SK-N-SH treated with all-trans-retinoic acid at 6 μM for 48 hours (cell line): Measurements from ENCODE around the gene WWTR1.

Experiments
- ATAC-seq: fragments of 200-7000 bp; cut with Tn5 transposase; 3 replicates; pipeline ENCODE4 v1.9.1; 2020; ENCODE audit warnings: mild to moderate bottlenecking, moderate library complexity
- ARNTL ChIP-seq: fragments of 450-650 bp; formaldehyde crosslinking; IDR thresholded peaks from 2 replicates; pipeline ENCODE4 v1.5.0; 2020; ENCODE audit warnings: low read depth, mild to moderate bottlenecking, moderate library complexity, borderline replicate concordance
- BACH2 ChIP-seq: fragments of 250-450 bp; sonication (Bioruptor Pico); IDR thresholded peaks from 2 replicates; pipeline ENCODE4 v1.9.0; 2021; ENCODE audit warnings: mild to moderate bottlenecking, borderline replicate concordance
- CSDC2 ChIP-seq: fragments of 250-450 bp; sonication (Bioruptor Pico); IDR thresholded peaks from 2 replicates; pipeline ENCODE4 v1.5.0; 2020; ENCODE audit warnings: mild to moderate bottlenecking, moderate library complexity
- CSRNP3 ChIP-seq: fragments of 250-450 bp; sonication (Bioruptor Pico); IDR thresholded peaks from 2 replicates; pipeline ENCODE4 v1.5.1; 2021; ENCODE audit warnings: mild to moderate bottlenecking, moderate library complexity
- ESRRG ChIP-seq: fragments of 250-450 bp; sonication (Bioruptor Pico); IDR thresholded peaks from 2 replicates; pipeline ENCODE4 v1.6.1; 2021; ENCODE audit warnings: mild to moderate bottlenecking
- ISL1 ChIP-seq: fragments of 250-450 bp; sonication (Bioruptor Pico); IDR thresholded peaks from 2 replicates; pipeline ENCODE4 v2.1.2; 2022; ENCODE audit warnings: mild to moderate bottlenecking, moderate library complexity
- OSR1 ChIP-seq: fragments of 250-450 bp; sonication (Bioruptor Pico); IDR thresholded peaks from 2 replicates; pipeline ENCODE4 v1.8.0; 2022; ENCODE audit warnings: moderate library complexity, mild to moderate bottlenecking, inconsistent platforms
- PPARA ChIP-seq: fragments of 250-450 bp; sonication (Bioruptor Pico); IDR thresholded peaks from 2 replicates; pipeline ENCODE4 v1.5.0; 2020; ENCODE audit warnings: mild to moderate bottlenecking, borderline replicate concordance
- RARB ChIP-seq: fragments of 250-450 bp; sonication (Bioruptor Pico); IDR thresholded peaks from 2 replicates; pipeline ENCODE4 v1.8.0; 2021; ENCODE audit warnings: mild to moderate bottlenecking, moderate library complexity
- SNAI2 ChIP-seq: fragments of 250-450 bp; sonication (Bioruptor Pico); IDR thresholded peaks from 2 replicates; pipeline ENCODE4 v1.5.0; 2020; ENCODE audit warnings: mild to moderate bottlenecking, moderate library complexity
- TCF4 ChIP-seq: fragments of 250-450 bp; sonication (Bioruptor Pico); IDR thresholded peaks from 2 replicates; pipeline ENCODE4 v1.8.0; 2021; ENCODE audit warnings: mild to moderate bottlenecking, moderate library complexity, borderline replicate concordance
- TOX ChIP-seq: fragments of 250-450 bp; sonication (Bioruptor Pico); IDR thresholded peaks from 2 replicates; pipeline ENCODE4 v1.8.0; 2021; ENCODE audit warnings: mild to moderate bottlenecking, moderate library complexity, borderline replicate concordance
- TSHZ2 ChIP-seq: fragments of 250-450 bp; sonication (Bioruptor Pico); IDR thresholded peaks from 2 replicates; pipeline ENCODE4 v1.5.0; 2020; ENCODE audit warnings: mild to moderate bottlenecking, moderate library complexity
- ZC3H10 ChIP-seq: fragments of 250-450 bp; sonication (Bioruptor Pico); IDR thresholded peaks from 2 replicates; pipeline ENCODE4 v1.5.1; 2021; ENCODE audit warnings: mild to moderate bottlenecking, moderate library complexity
- ZFP3 ChIP-seq: fragments of 250-450 bp; sonication (Bioruptor Pico); IDR thresholded peaks from 2 replicates; pipeline ENCODE4 v1.5.0; 2020; ENCODE audit warnings: mild to moderate bottlenecking, moderate library complexity
- ZFP30 ChIP-seq: fragments of 450-650 bp; formaldehyde crosslinking; IDR thresholded peaks from 2 replicates; pipeline ENCODE4 v1.5.0; 2022; ENCODE audit warnings: mild to moderate bottlenecking, moderate library complexity
- ZNF565 ChIP-seq: fragments of 450-650 bp; formaldehyde crosslinking; conservative IDR thresholded peaks from 2 replicates; pipeline ENCODE4 v1.5.0; 2020; ENCODE audit warnings: low read depth, mild to moderate bottlenecking, moderate library complexity
- ZNF70 ChIP-seq: fragments of 450-650 bp; formaldehyde crosslinking; IDR thresholded peaks from 2 replicates; pipeline ENCODE4 v1.5.0; 2020; ENCODE audit warnings: mild to moderate bottlenecking, moderate library complexity
- ZNF8 ChIP-seq: fragments of 450-650 bp; formaldehyde crosslinking; IDR thresholded peaks from 2 replicates; pipeline ENCODE4 v1.5.0; 2020; ENCODE audit warnings: mild to moderate bottlenecking, moderate library complexity
- TF ChIP-seq, protein P1 (sequence below): fragments of 250-450 bp; sonication (Bioruptor Pico); IDR thresholded peaks from 2 replicates; pipeline ENCODE4 v1.5.1; 2020; ENCODE audit warnings: low read depth, mild to moderate bottlenecking, moderate library complexity
- TF ChIP-seq, protein P2 (sequence below): fragments of 250-450 bp; sonication (Bioruptor Pico); IDR thresholded peaks from 2 replicates; pipeline ENCODE4 v1.8.0; 2021; ENCODE audit warnings: low read depth, mild to moderate bottlenecking, moderate library complexity, borderline replicate concordance

WWTR1 gene

GRCh38 chr3:149516920-149517319 is 140.9 kb downstream of the WWTR1 start:
- TF ChIP-seq RARB (CRISPR knock-in tag) (no peak), ARNTL (no peak), ZNF70 (CRISPR knock-in tag) (no peak), ZC3H10 (CRISPR knock-in tag) (no peak), CSDC2 (CRISPR knock-in tag) (no peak), ISL1 (CRISPR knock-in tag) (no peak), ZNF565 (CRISPR knock-in tag) (no peak), ZNF8 (CRISPR knock-in tag) (no peak), PPARA (CRISPR knock-in tag) (no peak), TSHZ2 (no peak), TOX (CRISPR knock-in tag) (no peak)
- TF ChIP-seq, protein P1, sequence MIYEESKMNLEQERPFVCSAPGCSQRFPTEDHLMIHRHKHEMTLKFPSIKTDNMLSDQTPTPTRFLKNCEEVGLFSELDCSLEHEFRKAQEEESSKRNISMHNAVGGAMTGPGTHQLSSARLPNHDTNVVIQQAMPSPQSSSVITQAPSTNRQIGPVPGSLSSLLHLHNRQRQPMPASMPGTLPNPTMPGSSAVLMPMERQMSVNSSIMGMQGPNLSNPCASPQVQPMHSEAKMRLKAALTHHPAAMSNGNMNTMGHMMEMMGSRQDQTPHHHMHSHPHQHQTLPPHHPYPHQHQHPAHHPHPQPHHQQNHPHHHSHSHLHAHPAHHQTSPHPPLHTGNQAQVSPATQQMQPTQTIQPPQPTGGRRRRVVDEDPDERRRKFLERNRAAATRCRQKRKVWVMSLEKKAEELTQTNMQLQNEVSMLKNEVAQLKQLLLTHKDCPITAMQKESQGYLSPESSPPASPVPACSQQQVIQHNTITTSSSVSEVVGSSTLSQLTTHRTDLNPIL, result no peak
- ATAC-seq, result no peak

DNA sequence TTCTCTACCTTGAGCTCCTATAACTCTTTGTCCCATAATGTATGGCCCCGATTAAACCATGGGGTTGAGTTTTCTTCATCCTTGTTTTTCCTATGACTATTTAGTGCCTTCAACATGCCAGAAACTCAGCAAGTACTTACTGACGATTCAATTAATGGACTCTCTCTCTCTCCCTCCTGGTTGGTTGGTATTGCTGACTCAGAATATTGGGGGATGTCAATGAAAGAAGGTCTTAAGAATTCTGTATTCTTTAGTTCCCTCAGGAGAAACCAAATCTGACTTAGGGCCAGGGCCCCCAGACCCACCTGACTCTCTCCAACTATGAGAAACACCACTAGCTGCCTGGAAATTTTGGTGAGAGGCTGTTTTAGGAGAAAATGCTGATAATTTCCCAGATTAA is 142.6 kb downstream of the WWTR1 start:
- no peak for TF ChIP-seq PPARA (CRISPR knock-in tag)
- no peak for TF ChIP-seq ESRRG
- TF ChIP-seq TCF4 (CRISPR knock-in tag), result no peak
- TF ChIP-seq, protein P2, sequence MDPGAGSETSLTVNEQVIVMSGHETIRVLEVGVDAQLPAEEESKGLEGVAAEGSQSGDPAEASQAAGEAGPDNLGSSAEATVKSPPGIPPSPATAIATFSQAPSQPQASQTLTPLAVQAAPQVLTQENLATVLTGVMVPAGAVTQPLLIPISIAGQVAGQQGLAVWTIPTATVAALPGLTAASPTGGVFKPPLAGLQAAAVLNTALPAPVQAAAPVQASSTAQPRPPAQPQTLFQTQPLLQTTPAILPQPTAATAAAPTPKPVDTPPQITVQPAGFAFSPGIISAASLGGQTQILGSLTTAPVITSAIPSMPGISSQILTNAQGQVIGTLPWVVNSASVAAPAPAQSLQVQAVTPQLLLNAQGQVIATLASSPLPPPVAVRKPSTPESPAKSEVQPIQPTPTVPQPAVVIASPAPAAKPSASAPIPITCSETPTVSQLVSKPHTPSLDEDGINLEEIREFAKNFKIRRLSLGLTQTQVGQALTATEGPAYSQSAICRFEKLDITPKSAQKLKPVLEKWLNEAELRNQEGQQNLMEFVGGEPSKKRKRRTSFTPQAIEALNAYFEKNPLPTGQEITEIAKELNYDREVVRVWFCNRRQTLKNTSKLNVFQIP (CRISPR knock-in tag), result no peak
- TF ChIP-seq OSR1, result no peak
- TF ChIP-seq SNAI2 (CRISPR knock-in tag), result no peak
- no peak for TF ChIP-seq CSDC2 (CRISPR knock-in tag)
- no peak for TF ChIP-seq ZFP30
- no peak for TF ChIP-seq ISL1 (CRISPR knock-in tag)
- TF ChIP-seq CSRNP3 (CRISPR knock-in tag), result no peak
- TF ChIP-seq ZC3H10 (CRISPR knock-in tag), result no peak
- TF ChIP-seq, protein P1, result no peak
- no peak for TF ChIP-seq ZFP3 (CRISPR knock-in tag)
- no peak for TF ChIP-seq ARNTL
- no peak for ATAC-seq

GRCh38 chr3:149514471-149514870 is 143.4 kb downstream of the WWTR1 start:
- no peak for ATAC-seq
- TF ChIP-seq ZC3H10 (CRISPR knock-in tag) (no peak), TSHZ2 (no peak), ARNTL (no peak), TCF4 (CRISPR knock-in tag) (no peak), TOX (CRISPR knock-in tag) (no peak), RARB (CRISPR knock-in tag) (no peak), BACH2 (CRISPR knock-in tag) (no peak)
